H9 (cell line): ENCODE data around the gene SLC12A9. TPM values are rescaled to one million over a fixed set of nuclear protein-coding genes. Genes with fewer than 3 reads are reported as not detected.

Source experiments
- DNase-seq: peaks from one replicate; pipeline ENCODE4 v3.0.0-alpha.2; 2017
- H2AFZ ChIP-seq: one replicate; pipeline ENCODE4 v1.6.1; 2013; ENCODE audit warnings: mild to moderate bottlenecking, low read length, control low read depth, moderate library complexity
- H2AK5ac ChIP-seq: 2 replicates; pipeline ENCODE4 v1.6.1; 2013; ENCODE audit warnings: low read length, control low read depth, mixed read lengths; ENCODE audit not compliant: insufficient read length
- H2BK120ac ChIP-seq: one replicate; pipeline ENCODE4 v1.6.1; 2013; ENCODE audit warnings: low read depth, mild to moderate bottlenecking, low read length, control low read depth, inconsistent platforms; ENCODE audit not compliant: poor library complexity, severe bottlenecking
- H2BK12ac ChIP-seq: 2 replicates; pipeline ENCODE4 v1.6.1; 2013; ENCODE audit warnings: low read length, control low read depth, mixed read lengths, low read depth; ENCODE audit not compliant: insufficient read length
- H2BK15ac ChIP-seq: 2 replicates; pipeline ENCODE4 v1.6.1; 2013; ENCODE audit warnings: low read depth, low read length, control low read depth
- H2BK20ac ChIP-seq: one replicate; pipeline ENCODE4 v1.6.1; 2013; ENCODE audit warnings: low read depth, mild to moderate bottlenecking, low read length, control low read depth, inconsistent platforms; ENCODE audit not compliant: poor library complexity, severe bottlenecking
- H2BK5ac ChIP-seq: 2 replicates; pipeline ENCODE4 v1.6.1; 2013; ENCODE audit warnings: low read length, control low read depth, mixed read lengths; ENCODE audit not compliant: insufficient read length
- H3K14ac ChIP-seq: 2 replicates; pipeline ENCODE4 v1.6.1; 2013; ENCODE audit warnings: low read length, control low read depth; ENCODE audit not compliant: insufficient read depth
- H3K18ac ChIP-seq: 2 replicates; pipeline ENCODE4 v1.6.1; 2013; ENCODE audit warnings: low read depth, mild to moderate bottlenecking, mixed read lengths, low read length, control low read depth; ENCODE audit not compliant: insufficient read length
- H3K23ac ChIP-seq: 2 replicates; pipeline ENCODE4 v1.6.1; 2013; ENCODE audit warnings: low read length, control low read depth, mixed read lengths, low read depth; ENCODE audit not compliant: insufficient read length
- H3K23me2 ChIP-seq: 2 replicates; pipeline ENCODE4 v1.6.1; 2013; ENCODE audit warnings: low read depth, mild to moderate bottlenecking, mixed read lengths, low read length, control low read depth; ENCODE audit not compliant: insufficient read length, poor library complexity, severe bottlenecking
- H3K27ac ChIP-seq: 2 replicates; pipeline ENCODE4 v1.5.1; 2013; ENCODE audit warnings: low read length, control low read depth, mixed read lengths, low read depth; ENCODE audit not compliant: insufficient read length
- H3K27me3 ChIP-seq: 2 replicates; pipeline ENCODE4 v1.6.1; 2013; ENCODE audit warnings: low read length, control low read depth, inconsistent platforms; ENCODE audit not compliant: insufficient read depth
- H3K4ac ChIP-seq: 2 replicates; pipeline ENCODE4 v1.6.1; 2013; ENCODE audit warnings: low read depth, mild to moderate bottlenecking, control low read depth, inconsistent platforms, low read length, moderate library complexity
- H3K4me1 ChIP-seq: 2 replicates; pipeline ENCODE4 v1.6.1; 2013; ENCODE audit warnings: low read length, control low read depth, inconsistent platforms; ENCODE audit not compliant: insufficient read depth
- H3K4me2 ChIP-seq: 2 replicates; pipeline ENCODE4 v1.6.1; 2013; ENCODE audit warnings: low read length, control low read depth, mixed read lengths; ENCODE audit not compliant: insufficient read length, insufficient read depth
- H3K56ac ChIP-seq: 2 replicates; pipeline ENCODE4 v1.6.1; 2013; ENCODE audit warnings: low read depth, mild to moderate bottlenecking, mixed read lengths, low read length, control low read depth; ENCODE audit not compliant: insufficient read length
- H3K79me1 ChIP-seq: 2 replicates; pipeline ENCODE4 v1.6.1; 2013; ENCODE audit warnings: low read depth, mild to moderate bottlenecking, moderate library complexity, low read length, control low read depth, inconsistent platforms; ENCODE audit not compliant: insufficient read depth, poor library complexity, severe bottlenecking
- H3K79me2 ChIP-seq: 2 replicates; pipeline ENCODE4 v1.6.1; 2013; ENCODE audit warnings: low read length, control low read depth, inconsistent platforms; ENCODE audit not compliant: insufficient read depth
- H3K9ac ChIP-seq: 2 replicates; pipeline ENCODE4 v1.6.1; 2013; ENCODE audit warnings: low read length, control low read depth, mixed read lengths; ENCODE audit not compliant: insufficient read length; ENCODE audit errors: extremely low read depth
- H3K9me3 ChIP-seq: one replicate; pipeline ENCODE4 v1.6.1; 2013; ENCODE audit warnings: low read depth, low read length, inconsistent platforms; ENCODE audit not compliant: control insufficient read depth
- H3T11ph ChIP-seq: one replicate; pipeline ENCODE4 v1.6.1; 2013; ENCODE audit warnings: mild to moderate bottlenecking, low read length, control low read depth, inconsistent platforms
- H4K20me1 ChIP-seq: one replicate; pipeline ENCODE4 v1.6.1; 2013; ENCODE audit not compliant: control insufficient read depth, insufficient read length, insufficient read depth
- H4K5ac ChIP-seq: 2 replicates; pipeline ENCODE4 v1.6.1; 2013; ENCODE audit warnings: low read depth, mild to moderate bottlenecking, mixed read lengths, low read length, control low read depth; ENCODE audit not compliant: insufficient read length
- H4K8ac ChIP-seq: replicated peaks from 2 replicates; pipeline ENCODE4 v1.6.1; 2013; ENCODE audit warnings: low read length, control low read depth, mixed read lengths, low read depth; ENCODE audit not compliant: insufficient read length
- H4K91ac ChIP-seq: 2 replicates; pipeline ENCODE4 v1.6.1; 2013; ENCODE audit warnings: low read depth, mild to moderate bottlenecking, moderate library complexity, mixed read lengths, low read length, control low read depth; ENCODE audit not compliant: insufficient read length
- H3K27ac Mint-ChIP-seq, 3 experiments: 2 replicates in 2 of 3; 3 replicates in 1 of 3; pipeline ENCODE4 v1.8.0; 2020 to 2021; ENCODE audit warnings: mixed read lengths in 3 of 3, mild to moderate bottlenecking in 1 of 3, moderate library complexity in 1 of 3
- H3K27me3 Mint-ChIP-seq: 2 replicates; pipeline ENCODE4 v1.8.0; 2021; ENCODE audit warnings: low read depth, mild to moderate bottlenecking, moderate library complexity, mixed read lengths
- H3K36me3 Mint-ChIP-seq, 3 experiments: 2 replicates in 2 of 3; 3 replicates in 1 of 3; pipeline ENCODE4 v1.8.0; 2020 to 2021; ENCODE audit warnings: low read depth in 3 of 3, mixed read lengths in 3 of 3; ENCODE audit not compliant: insufficient read depth in 1 of 3
- H3K4me1 Mint-ChIP-seq, 2 experiments: 2 replicates each; pipeline ENCODE4 v1.8.0; 2020; ENCODE audit warnings: mixed read lengths in 2 of 2
- H3K4me3 Mint-ChIP-seq, 2 experiments: 2 replicates in 1 of 2; 3 replicates in 1 of 2; pipeline ENCODE4 v1.8.0; 2020 to 2021; ENCODE audit warnings: mild to moderate bottlenecking in 2 of 2, mixed read lengths in 2 of 2, moderate library complexity in 1 of 2
- H3K9me3 Mint-ChIP-seq, 2 experiments: 2 replicates in 1 of 2; 3 replicates in 1 of 2; pipeline ENCODE4 v1.8.0; 2020; ENCODE audit warnings: mild to moderate bottlenecking in 2 of 2, mixed read lengths in 2 of 2, moderate library complexity in 1 of 2
- CTCF ChIP-seq: fragments of 200-600 bp; sonication (generic); conservative IDR thresholded peaks from 3 replicates; pipeline ENCODE4 v1.8.0; 2021; ENCODE audit warnings: antibody characterized with exemption, mild to moderate bottlenecking
- WGBS: extraction: QIAGEN DNeasy Blood & Tissue Kit; methylation state at CpG from one replicate; pipeline ENCODE4 v1.1.7; 2013; ENCODE audit warnings: missing lambda C conversion rate, low lambda C conversion rate, mixed read lengths; ENCODE audit not compliant: insufficient read length; ENCODE audit errors: extremely low coverage; 5-methylcytosine and 5-hydroxymethylcytosine counted together
- total RNA-seq: library from RNA; stranded (reverse); gene quantifications from 2 replicates; pipeline ENCODE4 v1.2.1, GENCODE V29; 2021

Gene SLC12A9
- total RNA-seq, 1 experiment from 2014 or later: 43.0 TPM

DNA sequence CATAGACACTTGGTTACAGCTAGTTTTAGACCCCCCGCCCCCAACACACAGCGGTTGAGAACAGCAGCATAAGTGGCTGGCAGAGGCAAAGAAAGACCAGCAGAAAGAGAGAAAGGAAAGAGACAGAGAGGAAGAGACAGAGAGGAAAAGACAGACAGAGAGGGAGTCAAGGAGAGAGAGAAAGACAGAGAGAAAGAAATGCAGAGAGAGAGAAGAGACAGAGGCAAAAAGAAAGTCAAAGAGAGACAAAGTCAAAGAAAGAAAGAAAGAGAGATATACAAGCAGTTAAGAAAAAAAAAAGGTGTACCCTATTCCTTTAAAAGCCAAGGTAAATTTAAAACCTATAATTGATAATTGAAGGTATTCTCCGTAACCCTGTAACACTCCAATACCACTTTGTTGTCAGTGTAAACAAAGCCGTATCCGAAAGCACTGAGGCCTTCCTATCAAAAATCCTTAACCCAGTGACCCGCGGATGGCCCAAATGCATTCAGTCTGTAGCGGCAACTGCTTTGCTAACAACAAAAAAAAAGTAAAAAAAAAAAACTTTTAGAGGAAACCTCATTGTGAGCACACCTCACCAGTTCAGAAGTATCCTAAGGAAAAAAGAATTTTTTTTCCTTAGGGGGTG is 11.9 kb upstream of the SLC12A9 start:
- Histone ChIP-seq H3K56ac (no peak overlapping the region), H3K9me3 (no peaks in the 10 kb centered on the region), H3K27me3 (no peaks in the 10 kb centered on the region), H2BK12ac (no peak overlapping the region), H2AK5ac (no peak overlapping the region), H4K8ac (no peak overlapping the region), H4K5ac (no peak overlapping the region), H4K20me1 (no peaks in the 10 kb centered on the region), H3T11ph (no peak overlapping the region), H3K18ac (no peak overlapping the region), H3K4me1 (peaks cover 2% of the 10 kb centered on the region; the same call in 1 of the 2 replicates), H3K79me1 (no peaks in the 10 kb centered on the region), H2BK15ac (no peak overlapping the region), H3K79me2 (no peaks in the 10 kb centered on the region), H3K23ac (no peak overlapping the region), H4K91ac (no peak overlapping the region), H2AFZ (no peak overlapping the region), H2BK5ac (no peak overlapping the region), H2BK120ac (no peak overlapping the region), H3K9ac (no peak overlapping the region), H2BK20ac (no peak overlapping the region), H3K27ac (no peak overlapping the region), H3K4ac (no peak overlapping the region), H3K14ac (no peak overlapping the region), H3K4me2 (no peak overlapping the region), H3K23me2 (peaks cover 4% of the 10 kb centered on the region)
- Mint-ChIP-seq H3K27ac (peak overlapping the region in 2 of 3 experiments; percentile 95; a peak in 5 of 7 replicates), H3K27me3 (no peaks in the 10 kb centered on the region), H3K9me3 (no peaks in the 10 kb centered on the region), H3K36me3 (no peaks in the 10 kb centered on the region), H3K4me3 (peak overlapping the region in 1 of 2 experiments; percentile 10; a peak in 3 of 5 replicates), H3K4me1 (peaks cover 33 to 35% of the 10 kb centered on the region in 2 experiments)
- no peak for TF ChIP-seq CTCF
- no peak for DNase-seq
- WGBS: no CpG with 5 or more reads among the region's 8 CpGs
